Sigmoid colon (tissue), 7 donors: ENCODE results near the gene TMEM135. TPM values are rescaled to one million over a fixed set of nuclear protein-coding genes. Genes with fewer than 3 reads are reported as not detected.

Source experiments
- DNase-seq: peaks from one replicate; pipeline ENCODE4 v3.0.0-alpha.2; 2019
- H3K27ac ChIP-seq, 4 donors: fragments of 200-600 bp; sonication (generic); one replicate each; pipeline ENCODE4 v1.5.1; 2016 to 2019; ENCODE audit warnings: mild to moderate bottlenecking in 1 of 4
- H3K27me3 ChIP-seq, 3 donors: fragments of 200-600 bp; sonication (generic); one replicate each; pipeline ENCODE4 v1.5.1; 2019; ENCODE audit warnings: mild to moderate bottlenecking in 1 of 3
- H3K36me3 ChIP-seq, 4 donors: fragments of 200-600 bp; sonication (generic); one replicate each; pipeline ENCODE4 v1.5.1; 2016 to 2019
- H3K4me1 ChIP-seq, 4 donors: fragments of 200-600 bp; sonication (generic); one replicate each; pipeline ENCODE4 v1.5.1; 2017 to 2019
- H3K4me3 ChIP-seq, 4 donors: fragments of 200-600 bp; sonication (generic); one replicate each; pipeline ENCODE4 v1.5.1; 2017 to 2019; ENCODE audit warnings: mild to moderate bottlenecking in 2 of 4, moderate library complexity in 1 of 4
- H3K9me3 ChIP-seq, 4 donors: fragments of 200-600 bp in 3 of 4; sonication (generic) in 3 of 4; one replicate each; pipeline versions ENCODE4 v1.5.1 to v1.6.1; 2013 to 2019
- EP300 ChIP-seq, 4 donors: sonication (generic); formaldehyde crosslinking; IDR thresholded peaks; one replicate each; pipeline ENCODE4 v1.6.1; 2017; ENCODE audit warnings: antibody characterized with exemption in 4 of 4
- POLR2A ChIP-seq, 2 donors: fragments of 450-650 bp; IDR thresholded peaks; one replicate each; pipeline ENCODE4 v1.6.1; 2016; ENCODE audit warnings: antibody characterized with exemption in 2 of 2, mild to moderate bottlenecking in 2 of 2, moderate library complexity in 2 of 2
- POLR2AphosphoS5 ChIP-seq, 4 donors: sonication (generic); formaldehyde crosslinking; IDR thresholded peaks; one replicate each; pipeline ENCODE4 v1.6.1; 2017; ENCODE audit warnings: antibody characterized with exemption in 4 of 4
- WGBS, 2 donors: extraction: QIAGEN DNeasy Blood & Tissue Kit; methylation state at CpG; one replicate each; pipeline ENCODE4 v1.1.7; 2013; 5-methylcytosine and 5-hydroxymethylcytosine counted together
- intact Hi-C: fragments of 100-400 bp; cut with DNase I; formaldehyde crosslinking; loops from one replicate; pipeline ENCODE4 v1.15.1; 2023
- polyA plus RNA-seq, 3 donors: library from polyadenylated mRNA; stranded (reverse); fragments of 200-250 nt; gene quantifications; one replicate each; pipeline ENCODE4 v1.2.3, GENCODE V29; 2013
- total RNA-seq, 4 donors: library from RNA; depleted of rRNA; stranded (reverse); fragments of >200 nt; gene quantifications; one replicate each; pipeline ENCODE4 v1.1.0, GENCODE V29; 2016
- TF ChIP-seq, protein P1 (sequence below), 4 experiments: fragments of 450-650 bp in 3 of 4; fragments of 200-600 bp in 1 of 4; IDR thresholded peaks; one replicate each; pipeline ENCODE4 v1.5.1; 2016 to 2019; ENCODE audit warnings: antibody characterized with exemption in 4 of 4, mild to moderate bottlenecking in 3 of 4, moderate library complexity in 2 of 4
- donor health status: healthy with polysubstance abuse.
- donor health status: Bipolar disorder and iron deficiency.
- donor health status: healthy.

The TMEM135 gene
- total and polyA plus RNA-seq, 7 donors, result 4.8 to 36.2 (median 20.0) TPM

DNA sequence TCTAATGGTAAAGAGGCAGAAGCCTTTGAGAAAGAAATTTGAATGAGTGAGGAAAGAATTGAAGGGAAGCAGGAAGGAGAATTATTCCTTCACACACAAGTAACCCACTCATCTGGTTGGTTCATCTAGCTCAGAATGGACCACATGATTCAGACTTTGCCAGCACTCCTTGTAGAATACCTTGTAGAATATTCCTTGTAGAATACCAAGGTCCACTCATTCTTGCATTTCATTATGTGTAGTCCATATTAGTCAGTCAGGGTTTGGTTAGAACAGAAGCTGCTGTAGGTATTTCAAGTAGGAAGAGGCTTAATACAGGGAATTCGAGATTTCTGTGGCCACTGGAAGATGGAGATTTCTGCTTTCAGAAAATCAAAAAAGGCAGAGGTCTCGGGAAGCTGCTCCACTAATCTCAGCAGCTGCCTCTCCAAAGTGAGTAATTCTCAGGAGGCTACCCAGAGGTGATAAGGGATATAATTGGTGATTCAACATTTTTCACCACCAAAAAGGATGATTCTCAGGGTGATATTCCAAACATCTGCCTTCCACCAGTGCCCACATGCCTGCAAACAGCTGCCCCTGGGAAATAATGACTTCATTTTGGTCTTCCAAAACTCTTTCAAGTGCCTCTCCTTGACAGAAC lies 329.1 kb downstream of the TMEM135 start:
- intact Hi-C loops, result no loop called here
- Histone ChIP-seq H3K27me3 (no peaks in the 10 kb centered on the region), H3K9me3 (no peaks in the 10 kb centered on the region), H3K27ac (no peak overlapping the region), H3K4me3 (no peak overlapping the region), H3K4me1 (no peaks in the 10 kb centered on the region), H3K36me3 (no peaks in the 10 kb centered on the region)
- TF ChIP-seq POLR2AphosphoS5 (IDR thresholded peaks at IDR 0.05) (no peak), POLR2A (IDR thresholded peaks at IDR 0.05) (no peak), EP300 (IDR thresholded peaks at IDR 0.05) (no peak)
- TF ChIP-seq, protein P1, sequence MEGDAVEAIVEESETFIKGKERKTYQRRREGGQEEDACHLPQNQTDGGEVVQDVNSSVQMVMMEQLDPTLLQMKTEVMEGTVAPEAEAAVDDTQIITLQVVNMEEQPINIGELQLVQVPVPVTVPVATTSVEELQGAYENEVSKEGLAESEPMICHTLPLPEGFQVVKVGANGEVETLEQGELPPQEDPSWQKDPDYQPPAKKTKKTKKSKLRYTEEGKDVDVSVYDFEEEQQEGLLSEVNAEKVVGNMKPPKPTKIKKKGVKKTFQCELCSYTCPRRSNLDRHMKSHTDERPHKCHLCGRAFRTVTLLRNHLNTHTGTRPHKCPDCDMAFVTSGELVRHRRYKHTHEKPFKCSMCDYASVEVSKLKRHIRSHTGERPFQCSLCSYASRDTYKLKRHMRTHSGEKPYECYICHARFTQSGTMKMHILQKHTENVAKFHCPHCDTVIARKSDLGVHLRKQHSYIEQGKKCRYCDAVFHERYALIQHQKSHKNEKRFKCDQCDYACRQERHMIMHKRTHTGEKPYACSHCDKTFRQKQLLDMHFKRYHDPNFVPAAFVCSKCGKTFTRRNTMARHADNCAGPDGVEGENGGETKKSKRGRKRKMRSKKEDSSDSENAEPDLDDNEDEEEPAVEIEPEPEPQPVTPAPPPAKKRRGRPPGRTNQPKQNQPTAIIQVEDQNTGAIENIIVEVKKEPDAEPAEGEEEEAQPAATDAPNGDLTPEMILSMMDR (IDR thresholded peaks at IDR 0.05), result no peak
- WGBS, 2 donors, result 81 to 89% methylated on average over 2 of the region's 2 CpGs
- DNase-seq, result no peak

DNA sequence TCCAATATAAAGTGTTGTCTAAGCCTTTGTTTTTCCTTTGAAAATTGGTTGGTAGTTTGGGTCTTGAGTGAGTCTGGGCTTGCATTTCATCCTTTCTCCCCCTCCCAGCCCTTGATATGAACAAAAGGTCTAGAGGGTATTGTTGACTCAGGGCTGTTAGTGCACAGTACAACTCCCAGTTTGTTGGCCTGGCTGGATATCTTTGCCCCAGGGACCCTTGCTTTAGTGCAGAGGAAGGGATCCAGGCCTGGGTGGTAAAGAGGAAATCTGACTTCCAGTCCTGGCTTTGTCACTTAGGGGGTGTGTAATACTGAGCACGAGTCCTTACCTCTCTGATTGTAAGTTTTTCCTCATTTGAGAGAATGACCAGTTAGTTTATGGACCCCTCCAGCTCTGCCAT lies 330.4 kb downstream of the TMEM135 start:
- WGBS, 2 donors, result 68 to 76% methylated on average over 1 of the region's 1 CpG
- no peaks in the 10 kb centered on the region for H3K4me1 ChIP-seq
- no peaks in the 10 kb centered on the region for H3K9me3 ChIP-seq
- H3K27ac ChIP-seq, result no peak overlapping the region
- DNase-seq, result no peak
- intact Hi-C loops, result no loop called here
- TF ChIP-seq, protein P1 (IDR thresholded peaks at IDR 0.05), result no peak
- TF ChIP-seq POLR2A (IDR thresholded peaks at IDR 0.05) (no peak), POLR2AphosphoS5 (IDR thresholded peaks at IDR 0.05) (no peak), EP300 (IDR thresholded peaks at IDR 0.05) (no peak)
- no peaks in the 10 kb centered on the region for H3K27me3 ChIP-seq
- H3K36me3 ChIP-seq, result no peaks in the 10 kb centered on the region
- no peak overlapping the region for H3K4me3 ChIP-seq

DNA sequence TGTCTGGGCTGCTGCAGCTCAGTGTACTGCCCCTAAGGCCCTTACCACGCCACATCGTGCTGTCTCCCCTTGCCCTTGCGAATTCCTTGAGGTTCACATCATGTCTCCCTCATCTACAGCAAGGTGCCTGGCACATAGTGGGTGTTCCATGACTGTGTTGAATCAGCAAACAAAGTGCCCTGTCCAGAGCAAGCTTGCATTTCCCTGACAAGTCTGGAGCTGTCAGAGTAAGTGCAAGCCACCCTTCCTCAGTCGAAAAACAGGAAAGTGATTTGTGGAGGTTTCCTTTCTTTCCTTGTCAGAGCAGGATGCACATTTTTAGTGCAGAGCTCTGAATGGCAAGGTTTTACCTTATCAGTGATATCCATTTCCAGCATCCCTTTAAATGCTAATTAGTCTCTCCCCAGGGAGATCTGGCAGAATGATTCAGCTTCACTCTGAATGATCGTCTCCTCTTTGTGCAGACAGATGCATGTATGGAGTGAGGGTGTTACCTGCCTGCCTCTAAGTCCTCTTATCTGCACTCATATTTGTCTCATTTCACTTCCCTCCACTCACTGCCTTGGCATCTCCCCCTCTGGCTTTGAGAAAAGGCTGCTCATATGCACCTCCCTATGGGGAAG lies 331.2 kb downstream of the TMEM135 start:
- 51 to 78% methylated on average over 5 of the region's 5 CpGs for WGBS, 2 donors
- DNase-seq, result no peak
- intact Hi-C loops, result no loop called here
- Histone ChIP-seq H3K27ac (no peak overlapping the region), H3K36me3 (no peaks in the 10 kb centered on the region), H3K4me1 (no peaks in the 10 kb centered on the region), H3K9me3 (no peaks in the 10 kb centered on the region), H3K27me3 (no peaks in the 10 kb centered on the region), H3K4me3 (no peak overlapping the region)
- TF ChIP-seq EP300 (IDR thresholded peaks at IDR 0.05) (no peak), POLR2AphosphoS5 (IDR thresholded peaks at IDR 0.05) (no peak), POLR2A (IDR thresholded peaks at IDR 0.05) (no peak)
- TF ChIP-seq, protein P1 (IDR thresholded peaks at IDR 0.05), result no peak

DNA sequence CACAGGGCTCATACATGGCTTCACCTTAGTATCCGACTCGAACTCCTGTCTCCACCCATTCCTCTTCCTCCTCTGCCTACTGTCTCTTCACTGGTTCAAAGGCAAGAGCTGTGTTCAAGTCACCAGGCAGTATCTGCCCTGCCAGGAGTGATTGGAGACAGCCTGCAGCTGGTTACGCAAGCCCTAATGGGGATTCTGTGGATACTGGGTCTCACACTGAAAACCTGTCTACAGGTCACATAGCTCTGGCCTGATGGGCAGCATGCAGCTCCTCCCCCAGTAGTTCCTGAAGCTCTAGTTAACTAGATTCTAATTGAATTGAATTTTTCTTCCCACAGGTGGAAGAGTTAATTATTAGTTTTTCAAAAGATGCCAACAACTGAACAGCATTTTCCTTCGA lies 332.2 kb downstream of the TMEM135 start:
- no peak for DNase-seq
- no peaks in the 10 kb centered on the region for H3K9me3 ChIP-seq
- no peak overlapping the region for H3K4me3 ChIP-seq
- WGBS, 2 donors, result 80 to 85% methylated on average over 4 of the region's 4 CpGs
- no peaks in the 10 kb centered on the region for H3K27me3 ChIP-seq
- H3K4me1 ChIP-seq, result no peaks in the 10 kb centered on the region
- H3K27ac ChIP-seq, result no peak overlapping the region
- TF ChIP-seq EP300 (IDR thresholded peaks at IDR 0.05) (no peak), POLR2AphosphoS5 (IDR thresholded peaks at IDR 0.05) (no peak), POLR2A (IDR thresholded peaks at IDR 0.05) (no peak)
- TF ChIP-seq, protein P1 (IDR thresholded peaks at IDR 0.05), result no peak
- intact Hi-C loops, result no loop called here
- H3K36me3 ChIP-seq, result no peaks in the 10 kb centered on the region
